Heart left ventricle (tissue), 16 donors: ENCODE results near the gene PCOLCE2. TPM values are rescaled to one million over a fixed set of nuclear protein-coding genes. Genes with fewer than 3 reads are reported as not detected.

Source experiments
- ATAC-seq, 4 donors: fragments of 200-7000 bp; cut with Tn5 transposase; one replicate each; pipeline ENCODE4 v1.9.1; 2020 to 2022; ENCODE audit warnings: moderate library complexity in 4 of 4, mild to moderate bottlenecking in 3 of 4, moderate number of reproducible peaks in 1 of 4
- DNase-seq, 5 donors: peaks; one replicate each; pipeline ENCODE4 v3.0.0-alpha.2; 2020
- H3K27ac ChIP-seq, 12 donors: fragments of 200-600 bp; sonication (generic) in 4 of 12; one replicate each; pipeline versions ENCODE4 v1.5.0 to v1.8.0; 2016 to 2022; ENCODE audit warnings: mild to moderate bottlenecking in 2 of 12
- H3K27me3 ChIP-seq, 9 donors: fragments of 200-600 bp; sonication (generic) in 2 of 9; one replicate each; pipeline versions ENCODE4 v1.5.1 to v1.8.0; 2016 to 2022; ENCODE audit warnings: mild to moderate bottlenecking in 3 of 9
- H3K36me3 ChIP-seq, 9 donors: fragments of 200-600 bp; sonication (generic) in 2 of 9; one replicate each; pipeline versions ENCODE4 v1.5.0 to v1.8.0; 2018 to 2022; ENCODE audit warnings: mild to moderate bottlenecking in 2 of 9
- H3K4me1 ChIP-seq, 12 donors: fragments of 200-600 bp; sonication (generic) in 4 of 12; one replicate each; pipeline versions ENCODE4 v1.5.0 to v1.8.0; 2016 to 2022; ENCODE audit warnings: mild to moderate bottlenecking in 3 of 12
- H3K4me3 ChIP-seq, 12 donors: fragments of 200-600 bp; sonication (generic) in 4 of 12; one replicate each; pipeline versions ENCODE4 v1.5.0 to v1.8.0; 2017 to 2022; ENCODE audit warnings: mild to moderate bottlenecking in 9 of 12, moderate library complexity in 4 of 12
- H3K9me3 ChIP-seq, 12 donors: fragments of 200-600 bp; sonication (generic) in 4 of 12; one replicate each; pipeline versions ENCODE4 v1.5.0 to v1.8.0; 2016 to 2022; ENCODE audit warnings: mild to moderate bottlenecking in 1 of 12
- CTCF ChIP-seq, 12 donors: fragments of 200-600 bp; sonication (generic) in 4 of 12; IDR thresholded peaks; one replicate each; pipeline versions ENCODE4 v1.5.0 to v1.8.0; 2018 to 2022; ENCODE audit warnings: antibody characterized with exemption in 12 of 12, mild to moderate bottlenecking in 5 of 12
- POLR2A ChIP-seq, 2 donors: fragments of 450-650 bp; IDR thresholded peaks; one replicate each; pipeline ENCODE4 v1.6.1; 2017; ENCODE audit warnings: antibody characterized with exemption in 2 of 2, mild to moderate bottlenecking in 2 of 2, moderate library complexity in 2 of 2
- WGBS, 4 donors: extraction: QIAGEN DNeasy Blood & Tissue Kit in 2 of 4; methylation state at CpG; one replicate each; pipeline versions ENCODE4 v1.1.5 to v1.1.7; 2013 to 2018; 5-methylcytosine and 5-hydroxymethylcytosine counted together
- intact Hi-C, 10 donors: fragments of 100-400 bp; cut with DNase I; formaldehyde crosslinking; loops; one replicate each; pipeline versions ENCODE4 v1.11.1 to v1.14.2; 2022
- polyA plus RNA-seq, 2 donors: library from polyadenylated mRNA; stranded (reverse); fragments of 200-250 nt; gene quantifications; one replicate each; pipeline ENCODE4 v1.2.3, GENCODE V29; 2013
- total RNA-seq, 9 donors: library from RNA; depleted of rRNA in 2 of 9; stranded (reverse); fragments of >200 nt in 2 of 9; fragmentation: NEBNext Ultra II Directional in 3 of 9; extraction: Animal tissue kit (Norgen Biotek cat#: 25700) in 3 of 9; gene quantifications; one replicate each; pipeline versions ENCODE4 v1.1.0 to v1.2.4, GENCODE V29; 2016 to 2023
- donor health status: ischemic (EF 13 %, LVEDD 7.1; RV severe dilation, severe dysfunction).
- donor health status: healthy with polysubstance abuse.
- donor health status: DM: no; HTN: yes; CAD: no.
- donor health status: DM: no; HTN: no; CAD: no.
- donor health status: ischemic (EF 25% LVEDD 6.9; RV normal size, moderate dysfunction).
- donor health status: ischemic (EF 25% LVEDD 5.7; RV mildly dilated, moderate dysfunction).
- donor health status: healthy.
- donor health status: DM: yes; HTN: yes; CAD: no.
- donor health status: ischemic (EF 35%, LVEDD 5.7; RV mildly dilated, moderate dysfunction).
- donor health status: nonischemic (EF 11% LVEDD 7.7; RV severe dilation, severe dysfunction).
- donor health status: DM: yes; HTN: yes; CAD: no.
- donor health status: PGD.
- donor health status: ischemic (EF 29% LVEDD 5.4; RV normal size, mild dysfunction).
- donor health status: nonischemic (EF 23%, LVEDD 6.1; RV moderate dilation, normal function).

Gene PCOLCE2
- total and polyA plus RNA-seq, 11 donors = 47.5 to 152 (median 66.7) TPM

GRCh38 chr3:142896201-142896755 is 7.4 kb upstream of the PCOLCE2 start:
- Histone ChIP-seq H3K27me3 (no peaks in the 10 kb centered on the region), H3K27ac (no peak overlapping the region), H3K4me1 (peaks cover 0 to 18% (median 6%) of the 10 kb centered on the region in 12 donors), H3K9me3 (no peaks in the 10 kb centered on the region), H3K4me3 (no peak overlapping the region), H3K36me3 (no peaks in the 10 kb centered on the region)
- TF ChIP-seq CTCF (IDR thresholded peaks at IDR 0.05) (no peak), POLR2A (IDR thresholded peaks at IDR 0.05) (no peak)
- WGBS, 4 donors = 94 to 95% (median 95%) methylated on average over 9 of the region's 9 CpGs
- intact Hi-C loops = no loop called here
- ATAC-seq (peak in 1 of 4 donors; percentile 26), DNase-seq (no peak)

GRCh38 chr3:142894493-142894892 is 5.6 kb upstream of the PCOLCE2 start:
- Histone ChIP-seq H3K27ac (no peak overlapping the region), H3K36me3 (no peaks in the 10 kb centered on the region), H3K4me1 (peaks cover 0 to 14% (median 4%) of the 10 kb centered on the region in 12 donors), H3K4me3 (no peak overlapping the region), H3K9me3 (no peaks in the 10 kb centered on the region), H3K27me3 (peaks cover 0 to 11% (median 0%) of the 10 kb centered on the region in 9 donors)
- intact Hi-C loops = no loop called here
- ATAC-seq (peak in 1 of 4 donors; percentile 13), DNase-seq (no peak)
- TF ChIP-seq CTCF (IDR thresholded peaks at IDR 0.05) (no peak), POLR2A (IDR thresholded peaks at IDR 0.05) (no peak)
- WGBS, 4 donors = 63 to 76% (median 63%) methylated on average over 3 of the region's 3 CpGs

- no peak for TF ChIP-seq POLR2A (IDR thresholded peaks at IDR 0.05)
- TF ChIP-seq CTCF (IDR thresholded peaks at IDR 0.05) = no peak
- no peak for ATAC-seq
- no peaks in the 10 kb centered on the region for H3K9me3 ChIP-seq
- H3K27ac ChIP-seq = no peak overlapping the region
- H3K4me3 ChIP-seq = no peak overlapping the region
- intact Hi-C loops = no loop called here
- H3K36me3 ChIP-seq = no peaks in the 10 kb centered on the region
- H3K4me1 ChIP-seq = peaks cover 0 to 20% (median under 1%) of the 10 kb centered on the region in 12 donors
- peaks cover 0 to 27% (median 0%) of the 10 kb centered on the region in 9 donors for H3K27me3 ChIP-seq
- DNase-seq = no peak
- 87 to 96% (median 92%) methylated on average over 2 of the region's 2 CpGs for WGBS, 4 donors
These were observed 3.8 kb upstream of the PCOLCE2 start for GRCh38 chr3:142892714-142893113.

GRCh38 chr3:142890592-142890991 is 1.7 kb upstream of the PCOLCE2 start:
- H3K4me1 ChIP-seq = peaks cover 0 to 30% (median 4%) of the 10 kb centered on the region in 12 donors
- ATAC-seq = no peak

More at GRCh38 chr3:142890592-142890991, 1.7 kb upstream of the PCOLCE2 start:
- Histone ChIP-seq H3K36me3 (no peaks in the 10 kb centered on the region), H3K27me3 (peaks cover 0 to 32% (median 0%) of the 10 kb centered on the region in 9 donors), H3K27ac (peak overlapping the region in 1 of 12 donors; percentile 90), H3K4me3 (no peak overlapping the region), H3K9me3 (no peaks in the 10 kb centered on the region)
- TF ChIP-seq POLR2A (IDR thresholded peaks at IDR 0.05) (no peak), CTCF (IDR thresholded peaks at IDR 0.05) (no peak)
- 79 to 89% (median 85%) methylated on average over 2 of the region's 2 CpGs for WGBS, 4 donors
- intact Hi-C loops = no loop called here
- no peak for DNase-seq
